DMS 273 (cell line): ENCODE data around the gene CEP43.

Experiments
- DNase-seq: peaks from one replicate; lab custom pipeline; 2025; ENCODE audit not compliant: unreplicated experiment; lab: John Stamatoyannopoulos, UW

Gene CEP43

GRCh38 chr6:167005350-167006159, 6.4 kb downstream of the CEP43 start:
- peak; percentile 17 for DNase-seq

- no peak for DNase-seq
Observed at GRCh38 chr6:167007985-167008384, 8.8 kb downstream of the CEP43 start.

GRCh38 chr6:167013067-167013466, 13.9 kb downstream of the CEP43 start:
- no peak for DNase-seq

- DNase-seq = no peak
Observed at GRCh38 chr6:167013946-167014345, 14.7 kb downstream of the CEP43 start.

- DNase-seq = no peak
Observed at GRCh38 chr6:167015302-167015701, 16.1 kb downstream of the CEP43 start.

- DNase-seq = no peak
Observed at GRCh38 chr6:167020206-167020605, 21.0 kb downstream of the CEP43 start.

- no peak for DNase-seq
Observed at GRCh38 chr6:167027308-167027707, 28.1 kb downstream of the CEP43 start.

- DNase-seq = no peak
Observed at GRCh38 chr6:167027772-167028171, 28.6 kb downstream of the CEP43 start.

- no peak for DNase-seq
Observed at GRCh38 chr6:167030222-167031072, 31.2 kb downstream of the CEP43 start.

- DNase-seq = no peak
Observed at GRCh38 chr6:167031082-167031709, 32.0 kb downstream of the CEP43 start.

GRCh38 chr6:167034056-167034455, 34.9 kb downstream of the CEP43 start:
- DNase-seq = no peak

- DNase-seq = no peak
Observed at GRCh38 chr6:167037762-167038161, 38.6 kb downstream of the CEP43 start.

GRCh38 chr6:167044696-167045095, 45.5 kb downstream of the CEP43 start:
- no peak for DNase-seq

GRCh38 chr6:167045828-167046580, 46.8 kb downstream of the CEP43 start:
- no peak for DNase-seq

- DNase-seq = no peak
Observed at GRCh38 chr6:167046861-167047495, 47.8 kb downstream of the CEP43 start.

- DNase-seq = no peak
Observed at GRCh38 chr6:167047554-167047953, 48.4 kb downstream of the CEP43 start.
